Activated naive CD4-positive, alpha-beta T cell (primary cell): ENCODE results near the gene NOM1.

Source experiments
- DNase-seq, 4 experiments: peaks; one replicate each; lab custom pipeline; 2025; lab: John Stamatoyannopoulos, UW

NOM1 gene

DNA sequence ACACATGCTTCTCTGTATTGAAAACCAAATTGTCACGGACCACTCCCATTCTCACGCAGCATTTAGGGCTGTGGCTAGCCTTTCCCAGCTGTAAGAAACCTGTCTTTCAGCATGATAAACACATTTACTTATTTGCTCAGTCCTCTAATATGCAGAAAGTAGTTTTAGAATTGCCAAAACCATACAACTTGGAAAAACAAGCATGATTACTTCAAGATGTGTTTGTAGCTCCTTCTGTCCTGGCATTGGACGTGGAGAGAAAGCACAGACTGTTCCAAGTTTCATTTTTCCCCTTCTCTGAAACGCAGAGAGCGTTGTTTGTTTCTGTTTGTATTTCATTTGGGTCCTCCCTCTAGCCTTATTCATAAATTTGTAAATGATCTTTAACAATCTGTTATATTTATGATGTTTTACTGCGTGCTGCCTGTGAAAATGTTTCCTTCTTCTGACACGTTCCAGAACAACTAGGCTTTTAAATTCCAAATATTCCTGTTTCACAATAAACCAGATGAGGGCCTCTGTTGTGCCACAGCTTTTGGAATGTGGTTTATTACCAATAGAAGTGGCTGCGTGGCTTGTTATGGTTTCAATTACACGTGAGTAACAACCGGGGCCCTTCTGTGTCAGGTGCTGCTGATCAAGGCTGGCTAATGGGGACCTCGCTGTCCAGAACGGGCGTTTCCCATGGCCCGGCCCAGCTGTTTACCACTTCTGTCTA lies 34.8 kb downstream of the NOM1 start:
- no peak for DNase-seq

DNA sequence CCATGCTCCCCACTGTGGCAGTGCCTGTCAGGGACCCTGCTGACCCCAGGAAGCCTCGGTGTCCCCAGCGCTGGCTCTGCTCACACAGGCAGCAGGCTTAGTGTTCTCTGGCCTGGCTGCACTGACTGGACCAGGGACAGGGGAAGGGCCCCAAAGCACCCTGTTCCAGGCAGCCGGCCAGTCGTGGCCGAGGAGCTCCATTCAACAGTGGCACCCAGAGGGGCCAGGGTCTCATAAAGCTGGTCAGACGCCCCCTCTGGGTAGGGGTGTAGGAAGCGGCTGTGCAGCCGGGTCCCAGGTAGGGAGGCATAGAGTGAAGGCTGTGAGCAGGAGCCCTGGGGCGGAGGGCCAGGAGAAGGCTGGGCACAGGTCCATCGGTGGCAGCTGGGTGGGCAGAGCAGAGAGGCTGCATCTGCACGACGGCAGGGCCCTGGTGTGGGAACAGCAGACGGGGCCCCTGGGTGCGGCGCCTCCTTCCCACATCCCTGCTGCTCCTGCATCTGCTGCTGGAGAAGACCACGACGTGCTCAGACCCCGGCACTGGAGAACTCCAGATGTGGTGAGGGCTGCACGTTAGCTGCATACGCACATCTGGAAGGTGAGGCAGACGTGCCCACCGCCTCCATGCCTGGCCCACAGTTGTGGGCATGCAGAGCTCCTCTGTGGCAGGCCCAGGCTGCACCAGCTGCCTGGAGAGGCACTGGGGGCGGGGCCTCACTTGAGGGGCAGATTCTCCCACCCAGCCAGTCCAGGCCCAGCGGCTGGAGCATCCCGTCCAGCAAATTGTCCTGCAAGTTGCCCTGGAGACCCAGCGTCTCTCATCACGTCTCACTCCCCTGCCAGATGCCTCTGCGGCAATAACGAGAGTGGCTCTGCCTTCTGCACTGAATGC lies 35.8 kb downstream of the NOM1 start:
- DNase-seq, result no peak

DNA sequence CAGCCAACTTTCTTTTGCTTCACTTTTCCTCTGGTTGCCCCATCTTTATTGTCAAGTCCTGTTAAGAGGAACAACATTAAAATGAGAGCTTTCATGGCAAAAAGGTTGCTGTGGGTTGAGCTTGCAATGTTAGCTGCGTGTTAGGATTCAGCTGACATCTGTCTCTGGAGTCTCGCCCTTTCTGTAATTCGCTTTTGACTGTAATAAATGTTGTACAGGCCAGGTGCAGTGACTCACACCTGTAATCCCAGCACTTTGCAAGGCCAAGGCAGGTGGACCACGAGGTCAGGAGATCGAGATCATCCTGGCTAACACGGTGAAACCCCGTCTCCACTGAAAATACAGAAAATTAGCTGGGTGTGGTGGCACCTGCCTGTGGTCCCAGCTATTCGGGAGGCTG lies 36.9 kb downstream of the NOM1 start:
- no peak for DNase-seq

DNA sequence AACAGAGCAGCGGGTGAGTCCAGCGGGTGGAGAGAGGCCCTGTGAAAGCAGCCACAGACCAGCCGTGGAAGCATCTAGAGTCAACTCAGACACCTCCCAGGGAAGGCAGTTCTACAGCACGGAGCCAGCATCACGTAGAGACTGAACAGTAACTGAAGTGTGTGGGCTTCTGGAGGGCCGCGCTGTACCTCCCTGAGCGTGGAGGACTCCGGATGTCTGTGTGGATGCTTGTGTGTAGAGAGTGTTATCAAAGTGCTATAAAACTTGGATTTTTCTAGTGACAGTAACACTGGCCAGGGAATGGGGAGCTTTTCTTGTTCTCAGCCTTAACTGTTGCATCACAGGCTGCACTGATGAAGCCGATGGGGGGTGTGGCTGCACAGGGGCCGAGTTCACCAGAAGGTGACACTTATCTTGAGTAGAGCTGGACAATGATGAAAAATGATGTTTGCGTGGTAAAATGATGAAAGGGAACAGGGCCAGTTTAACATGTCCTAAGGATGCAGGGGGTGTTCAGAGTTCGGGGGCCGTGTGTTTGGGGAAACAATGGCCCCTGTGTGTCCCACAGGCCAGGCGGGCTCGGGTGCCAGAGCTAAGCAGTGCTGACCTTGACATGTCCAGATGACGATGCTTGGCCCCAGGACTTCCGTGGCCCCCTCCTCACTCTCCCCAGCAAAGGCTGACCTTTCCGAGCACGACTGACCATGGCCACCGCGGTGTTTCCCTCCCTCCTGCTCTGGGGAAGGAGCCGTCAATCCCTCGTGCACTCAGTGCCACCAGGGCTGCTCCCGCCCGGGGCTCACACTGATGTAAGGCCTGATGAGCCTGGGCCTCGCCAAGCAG lies 39.1 kb downstream of the NOM1 start:
- no peak for DNase-seq

DNA sequence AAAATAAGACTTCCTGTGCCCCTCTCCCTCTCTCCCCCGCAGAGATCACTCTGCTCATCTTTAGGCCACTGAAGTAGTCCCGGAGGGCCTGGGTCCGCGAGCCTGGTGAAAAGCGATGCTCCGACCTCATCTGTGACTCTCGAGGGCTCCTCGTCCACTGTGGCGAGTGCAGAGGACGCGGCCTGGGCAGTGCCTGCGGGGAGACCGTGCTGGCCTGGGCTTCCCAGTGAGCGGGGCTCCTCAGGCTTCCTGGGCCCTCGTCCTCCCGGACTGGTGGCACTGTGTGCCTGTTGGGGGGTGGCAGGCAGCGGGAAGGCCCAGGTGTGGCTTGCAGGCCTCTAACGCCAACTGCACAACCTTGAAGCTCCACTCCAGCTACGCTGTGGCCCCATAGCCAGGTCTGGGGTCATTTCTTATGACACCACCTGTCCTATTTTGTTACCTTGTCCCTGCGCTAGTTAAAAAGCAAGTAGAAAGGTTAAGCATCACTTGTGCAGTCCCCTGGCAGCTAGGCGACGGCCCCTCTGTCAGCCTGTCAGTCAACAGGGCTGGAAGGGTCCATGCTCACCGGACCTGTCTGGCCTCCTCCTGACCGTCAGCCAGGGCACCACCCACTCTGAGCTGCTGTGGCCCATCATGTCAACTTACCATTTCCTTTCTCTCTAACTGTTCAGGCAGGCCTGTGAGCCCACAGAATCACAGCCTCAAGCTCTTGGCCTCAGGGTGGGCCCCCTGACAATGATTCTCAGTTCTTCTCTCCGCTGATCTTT lies 40.4 kb downstream of the NOM1 start:
- DNase-seq, result no peak

DNA sequence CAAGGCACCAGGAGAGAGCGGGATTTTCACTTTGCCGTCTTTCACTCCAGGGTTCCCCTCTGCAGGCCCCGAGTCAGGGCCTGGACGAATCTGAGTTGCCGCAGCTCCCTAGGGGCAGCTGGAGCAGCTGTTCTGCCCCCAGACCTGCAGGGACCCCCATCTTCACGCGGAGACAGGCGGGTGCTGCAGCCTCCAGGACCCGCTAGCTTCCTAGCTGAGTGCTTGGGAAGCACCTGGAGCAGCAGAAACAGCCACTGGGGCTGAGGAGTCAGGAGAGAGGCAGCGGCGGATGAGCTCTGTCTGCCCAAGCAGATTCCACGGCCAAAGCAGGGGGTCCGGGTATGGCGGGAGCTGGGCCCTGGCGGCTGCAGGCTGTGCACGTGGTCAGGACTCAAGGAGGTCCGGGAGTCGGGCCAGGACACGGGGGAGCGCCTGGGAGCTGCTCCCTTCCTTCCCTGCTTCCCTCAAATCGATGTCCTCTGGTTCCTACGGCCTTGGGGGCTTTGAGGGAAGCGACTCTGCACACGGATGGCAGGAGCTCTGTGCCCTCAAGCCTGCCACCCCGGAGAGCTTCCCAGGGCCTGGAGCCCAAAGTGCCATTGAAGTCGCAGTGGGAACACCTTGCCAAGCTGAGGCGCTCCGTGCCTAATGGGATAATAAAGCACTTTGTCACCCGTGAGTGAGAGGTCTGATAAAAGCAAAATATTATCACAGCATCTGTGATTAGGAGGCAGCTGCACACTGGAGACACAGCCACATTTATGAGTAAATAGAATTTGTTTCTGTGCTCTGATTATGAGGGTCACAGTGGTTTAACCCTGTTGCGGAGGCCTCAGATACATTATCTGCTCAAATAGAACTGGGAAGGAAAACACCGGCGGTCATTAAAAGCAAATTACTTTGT lies 43.8 kb downstream of the NOM1 start:
- no peak for DNase-seq

DNA sequence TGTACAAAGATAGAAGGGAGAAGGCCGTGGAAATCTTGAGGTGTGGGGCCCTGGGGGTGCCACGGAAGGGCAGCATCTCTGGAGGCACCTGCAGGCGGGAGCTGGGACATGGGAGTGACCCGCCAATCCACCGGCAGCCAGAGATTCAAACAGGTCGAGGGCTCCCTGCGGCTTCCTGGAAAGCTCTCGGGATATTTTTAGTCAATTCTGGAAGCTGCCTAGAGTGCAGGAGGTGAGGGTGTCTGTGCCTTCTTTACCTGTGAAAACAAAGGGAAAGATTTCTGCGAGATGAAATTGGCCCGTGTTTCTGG lies 44.4 kb downstream of the NOM1 start:
- DNase-seq, result no peak

DNA sequence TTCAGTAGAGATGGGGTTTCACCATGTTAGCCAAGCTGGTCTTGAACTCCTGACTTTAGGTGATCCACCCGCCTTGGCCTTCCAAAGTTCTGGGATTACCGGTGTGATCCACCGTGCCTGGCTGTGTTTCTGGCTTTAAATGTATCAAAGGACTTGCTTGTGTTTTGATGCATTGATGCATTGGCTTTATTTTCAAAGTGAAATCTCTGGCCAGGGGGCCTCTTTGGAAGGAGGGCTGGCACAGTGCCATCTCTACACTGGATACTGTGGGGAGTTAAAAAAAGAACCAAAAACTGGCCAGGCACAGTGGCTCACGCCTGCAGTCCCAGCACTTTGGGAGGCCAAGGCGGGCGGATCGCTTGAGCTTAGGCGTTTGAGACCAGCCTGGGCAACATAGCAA lies 44.9 kb downstream of the NOM1 start:
- DNase-seq, result no peak

DNA sequence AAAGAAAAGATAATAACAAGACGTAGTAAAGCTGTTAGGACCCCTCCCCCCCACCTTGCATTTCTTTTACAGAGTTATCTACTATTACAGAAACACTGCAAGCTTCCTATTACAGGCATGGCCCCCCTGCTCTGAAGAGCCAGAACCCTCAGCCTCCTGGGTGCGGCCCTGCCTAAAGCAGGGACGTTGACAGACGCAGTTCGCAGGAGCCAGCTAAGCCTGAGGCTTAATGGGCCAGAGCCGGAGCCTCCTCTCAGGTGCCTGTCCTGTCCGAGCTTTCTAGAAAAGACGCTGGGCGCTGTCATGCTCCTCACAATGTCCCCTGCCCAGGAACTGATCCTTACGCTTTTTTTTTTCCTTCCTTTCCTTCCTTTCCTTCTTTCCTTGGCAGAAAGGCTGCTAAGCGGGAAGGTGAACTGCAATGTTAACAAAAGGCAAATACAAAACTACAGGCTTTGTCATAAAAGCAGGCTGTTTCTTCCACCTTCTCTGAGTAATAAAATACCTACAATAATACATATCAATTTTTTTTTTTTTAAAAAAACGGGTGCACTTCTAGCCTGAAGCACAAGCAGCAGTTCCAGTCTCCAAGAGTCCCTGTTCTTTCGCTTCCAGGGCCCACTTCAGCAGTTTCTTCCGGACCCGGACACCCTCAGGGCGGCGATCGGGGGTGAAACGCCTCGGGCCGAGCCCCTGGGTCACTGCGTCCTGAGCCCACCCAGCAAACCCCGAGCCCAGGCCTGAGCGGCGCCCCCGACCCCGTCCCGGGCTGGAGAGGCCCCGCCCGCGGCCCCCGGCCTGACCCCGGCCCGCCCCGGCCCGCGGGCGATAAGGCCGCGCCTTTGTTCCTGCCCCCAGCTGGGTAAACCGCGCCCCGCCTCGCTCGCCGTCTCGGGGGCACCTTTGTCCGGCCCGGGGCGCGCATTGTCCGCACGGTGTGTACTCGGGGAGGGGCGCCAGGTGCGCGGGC lies 49.8 kb downstream of the NOM1 start:
- no peak for DNase-seq

DNA sequence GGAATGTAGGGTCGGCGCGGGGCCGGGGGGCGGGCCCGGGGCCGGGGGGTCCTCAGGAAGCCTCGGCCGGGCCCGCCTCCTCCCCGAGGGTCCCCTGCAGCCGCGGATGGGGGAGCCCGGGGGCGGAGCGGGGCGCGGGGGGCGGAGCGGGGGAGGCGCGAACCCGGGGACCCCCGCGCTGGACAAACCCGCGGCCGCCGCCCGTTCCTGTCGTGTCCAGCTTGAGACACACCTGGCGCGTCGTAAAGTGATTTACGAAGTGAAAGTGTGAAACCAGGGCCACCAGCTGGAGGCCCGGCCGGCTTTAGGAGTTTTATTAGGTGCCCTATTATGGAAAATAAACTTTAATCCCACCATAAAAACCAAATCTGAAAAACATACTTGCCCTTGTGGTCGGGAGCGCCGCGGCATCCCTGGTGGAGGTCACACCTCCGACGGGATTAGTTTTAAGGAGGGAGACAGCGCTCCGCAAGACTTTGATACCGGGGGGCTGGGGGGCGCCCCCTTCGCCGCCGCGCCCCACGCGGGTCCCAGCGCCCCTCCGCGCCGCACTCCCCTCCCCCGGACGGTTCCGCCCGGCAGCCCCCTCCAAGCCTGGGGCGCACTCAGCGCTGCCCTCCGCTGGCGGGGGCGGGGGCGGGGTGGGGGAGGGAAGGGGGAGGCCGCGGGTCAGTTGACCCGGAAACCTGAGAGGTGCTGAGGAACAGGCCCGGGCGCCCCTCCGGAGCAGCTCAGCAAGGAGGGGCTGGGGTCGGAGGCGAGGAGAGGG lies 50.6 kb downstream of the NOM1 start:
- no peak for DNase-seq

DNA sequence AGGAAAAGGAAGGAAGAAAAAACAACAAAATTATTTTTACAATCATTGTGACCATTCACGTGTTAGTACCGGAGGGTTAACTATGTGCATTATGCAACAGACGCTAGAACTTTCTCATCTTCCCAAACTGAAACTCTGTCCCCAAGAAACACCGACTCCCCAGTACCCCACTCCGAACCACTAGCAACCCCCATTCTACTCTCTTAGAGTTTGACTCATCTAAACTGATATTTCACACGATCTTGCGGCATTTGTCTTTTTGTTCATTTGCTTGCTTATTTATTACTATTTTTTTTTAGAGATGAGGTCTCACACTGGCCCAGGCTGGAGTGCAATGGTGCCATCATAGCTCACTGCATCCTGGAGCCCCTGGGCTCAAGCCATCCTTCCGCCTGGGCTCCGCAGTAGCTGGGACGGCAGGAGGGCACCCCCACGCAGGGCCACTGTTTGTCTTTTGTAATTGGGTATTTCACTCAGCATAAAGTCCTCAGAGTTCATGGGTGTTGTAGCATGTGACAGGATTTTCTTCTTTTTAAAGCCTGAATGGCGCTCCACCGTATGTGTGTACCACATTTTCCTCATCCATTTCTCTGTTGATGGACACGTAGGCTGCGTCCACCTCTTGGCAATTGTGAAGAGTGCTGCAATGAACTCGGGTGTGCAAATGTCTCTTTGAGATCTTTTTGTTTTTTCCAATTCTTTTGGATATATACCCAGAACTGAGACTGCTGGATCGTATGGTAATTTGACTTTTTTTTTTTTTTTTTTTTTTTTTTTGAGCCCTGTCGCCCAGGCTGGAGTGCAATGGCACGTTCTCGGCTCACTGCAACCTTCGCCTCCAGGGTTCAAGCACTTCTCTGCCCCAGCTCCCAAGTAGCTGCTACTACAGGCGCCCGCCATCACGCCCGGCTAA lies 51.5 kb downstream of the NOM1 start:
- DNase-seq, result no peak

DNA sequence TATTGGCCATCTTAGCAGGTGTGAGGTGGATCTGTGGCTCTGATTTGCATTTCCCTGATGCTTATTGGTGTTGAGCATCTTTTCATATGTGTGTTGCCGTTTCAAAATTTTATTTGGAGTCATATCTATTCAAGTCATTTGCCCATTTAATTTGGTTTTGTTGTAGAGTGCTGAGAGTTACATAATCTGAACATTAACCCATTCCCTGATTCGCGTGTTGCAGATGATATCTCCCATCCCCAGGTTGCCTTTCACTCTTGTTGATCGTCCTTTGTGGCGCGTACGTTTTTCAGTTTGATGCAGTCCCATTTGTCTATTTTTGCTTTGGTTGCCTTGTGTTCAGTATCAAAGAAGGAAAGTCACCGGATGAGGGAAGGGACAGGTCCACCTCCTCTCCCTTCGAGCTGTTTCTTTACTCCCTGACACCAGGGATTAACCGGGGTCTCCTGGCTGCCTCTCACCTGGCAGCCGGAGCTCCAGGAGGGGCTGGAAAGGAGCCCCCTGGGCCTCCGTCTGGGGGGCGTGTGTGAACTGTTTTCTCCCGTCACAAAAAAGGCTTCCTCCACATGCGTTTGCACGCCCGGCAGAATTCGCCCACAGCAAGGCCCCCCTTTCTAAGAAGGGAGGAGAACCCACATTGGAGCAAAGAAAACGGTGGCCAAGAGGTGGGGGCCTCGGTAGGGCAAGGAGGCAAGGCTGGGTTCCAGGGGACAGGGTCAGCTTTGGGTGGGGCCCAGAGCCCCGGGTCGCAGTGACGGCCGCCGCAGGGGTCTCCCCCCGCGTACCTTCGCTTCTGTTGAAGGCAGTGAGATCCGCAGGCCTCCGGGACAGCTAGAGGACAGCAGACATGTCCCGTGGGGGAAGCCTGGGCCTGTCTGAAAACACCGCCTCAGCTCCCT lies 52.7 kb downstream of the NOM1 start:
- no peak for DNase-seq

DNA sequence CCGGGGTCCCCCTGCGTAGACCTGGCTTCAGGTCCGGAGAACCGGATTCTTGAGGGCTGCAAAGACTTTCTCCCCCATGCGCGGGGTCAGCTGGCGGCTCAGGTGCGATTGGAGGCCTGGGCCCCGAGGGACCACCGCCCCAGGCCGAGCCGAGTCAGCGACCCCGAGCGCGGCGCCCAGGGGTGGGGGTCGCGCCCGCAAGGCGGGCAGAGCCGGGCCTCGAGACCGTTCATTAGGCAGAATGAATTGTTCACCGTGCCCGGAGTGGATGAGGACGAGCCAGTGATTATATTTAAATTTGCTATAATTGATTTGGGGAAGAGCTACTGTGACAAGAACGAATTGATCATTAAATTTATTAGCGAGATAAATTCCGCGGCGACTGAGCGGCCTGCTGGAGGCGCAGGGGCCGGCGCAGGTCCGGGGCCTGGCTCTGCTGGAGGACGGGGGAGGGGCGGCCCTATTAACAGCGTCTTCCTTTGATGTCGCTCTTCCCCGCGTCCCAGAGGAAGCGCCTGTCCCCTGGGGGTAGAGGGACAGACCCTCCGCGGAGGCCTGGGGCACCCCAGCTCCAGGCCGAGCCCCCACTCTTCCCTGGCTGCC lies 53.4 kb downstream of the NOM1 start:
- no peak for DNase-seq

DNA sequence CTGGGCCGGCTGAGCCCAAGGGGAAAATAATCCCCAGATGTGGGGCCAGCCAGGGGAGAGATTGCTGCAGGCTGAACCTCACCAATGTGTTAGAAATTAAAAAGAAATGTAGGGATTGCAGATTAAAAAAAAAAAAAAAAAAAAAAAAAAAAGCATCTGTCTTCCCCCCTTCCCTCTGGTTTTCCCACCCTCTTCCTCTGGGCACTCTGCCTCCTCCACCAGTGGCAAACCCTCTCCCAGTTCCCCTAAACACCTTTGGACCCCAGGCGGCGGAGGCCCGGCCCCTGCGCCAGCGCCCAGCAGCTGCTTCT lies 53.9 kb downstream of the NOM1 start:
- DNase-seq, result no peak

DNA sequence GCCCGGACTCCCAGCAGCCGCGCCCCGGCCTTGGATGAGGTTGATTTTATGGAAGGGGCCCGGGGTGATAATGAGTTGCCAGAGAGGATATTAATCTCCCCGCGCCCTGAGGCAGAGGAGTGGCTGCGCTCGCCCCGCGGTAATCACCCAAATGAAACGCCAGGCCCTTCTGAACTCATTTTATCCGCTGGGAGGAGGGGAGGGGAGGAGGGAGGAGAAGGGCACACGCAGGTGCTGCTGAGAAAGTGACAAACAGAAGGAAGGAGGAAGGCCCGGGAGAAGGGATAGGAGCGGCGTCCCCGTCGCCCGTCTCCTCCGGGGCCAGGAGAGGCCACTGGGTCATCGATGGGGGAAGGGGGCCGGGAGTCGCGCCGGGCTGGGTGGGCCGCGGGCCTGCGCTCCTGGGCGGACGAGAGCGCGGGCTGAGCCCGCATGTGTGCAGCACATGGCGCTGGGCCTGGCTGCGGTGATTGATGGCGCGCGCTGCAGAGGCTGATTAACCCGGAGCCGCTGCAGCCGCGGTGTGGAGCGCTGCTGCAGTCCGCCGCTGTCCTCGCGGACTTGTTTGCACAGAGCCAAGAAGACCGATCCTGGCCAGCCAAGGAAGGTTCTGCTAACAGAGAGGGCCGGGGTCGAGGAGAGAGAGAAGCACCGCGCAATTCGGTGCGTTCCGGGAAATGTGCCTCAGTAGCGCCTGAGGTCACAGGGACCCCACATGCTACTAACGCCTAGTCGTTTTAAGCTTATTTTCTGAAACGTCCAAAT lies 54.4 kb downstream of the NOM1 start:
- DNase-seq, result no peak
